Endothelial cell (in vitro differentiated cells): ENCODE results near the gene TMEM91. TPM values are rescaled to one million over a fixed set of nuclear protein-coding genes. Genes with fewer than 3 reads are reported as not detected.

Experiments used
- DNase-seq: peaks from one replicate; pipeline ENCODE4 v3.0.0; 2021; ENCODE audit warnings: low spot score
- H3K27ac Mint-ChIP-seq: one replicate; pipeline ENCODE4 v1.8.0; 2021; ENCODE audit warnings: mixed read lengths, inconsistent platforms; ENCODE audit not compliant: unreplicated experiment
- H3K27me3 Mint-ChIP-seq: one replicate; pipeline ENCODE4 v1.8.0; 2021; ENCODE audit warnings: mild to moderate bottlenecking, moderate library complexity, mixed read lengths, inconsistent platforms; ENCODE audit not compliant: unreplicated experiment
- H3K36me3 Mint-ChIP-seq: one replicate; pipeline ENCODE4 v1.8.0; 2021; ENCODE audit warnings: mild to moderate bottlenecking, low read depth, mixed read lengths, inconsistent platforms; ENCODE audit not compliant: unreplicated experiment
- H3K4me1 Mint-ChIP-seq: one replicate; pipeline ENCODE4 v1.8.0; 2021; ENCODE audit warnings: mild to moderate bottlenecking, mixed read lengths, inconsistent platforms; ENCODE audit not compliant: unreplicated experiment
- H3K4me3 Mint-ChIP-seq: one replicate; pipeline ENCODE4 v1.8.0; 2021; ENCODE audit warnings: mild to moderate bottlenecking, mixed read lengths, inconsistent platforms; ENCODE audit not compliant: unreplicated experiment
- H3K9me3 Mint-ChIP-seq: one replicate; pipeline ENCODE4 v1.8.0; 2021; ENCODE audit warnings: mixed read lengths, inconsistent platforms; ENCODE audit not compliant: unreplicated experiment
- long read RNA-seq: library from polyadenylated mRNA; unstranded; transcript quantifications from one replicate; pipeline ENCODE4 v2.0.0, GENCODE V29; 2020; ENCODE audit not compliant: unreplicated experiment
- total RNA-seq: library from RNA; stranded (reverse); fragmentation: NEBNext Ultra II Directional; extraction: Animal tissue kit (Norgen Biotek cat#: 25700); gene quantifications from one replicate; pipeline ENCODE4 v1.2.1, GENCODE V29; 2021; ENCODE audit not compliant: unreplicated experiment
- TF ChIP-seq, protein P1 (sequence below): fragments of 200-600 bp; sonication (generic); IDR thresholded peaks from one replicate; pipeline ENCODE4 v1.5.0; 2021; ENCODE audit warnings: antibody characterized with exemption; ENCODE audit not compliant: unreplicated experiment

TMEM91 gene
- total RNA-seq: 7.6 TPM
- long read RNA-seq, partial matches to known transcripts: 0 of 3 reads
- long read RNA-seq, other reads (novel, unspliced or antisense): 1 of 3 reads

DNA sequence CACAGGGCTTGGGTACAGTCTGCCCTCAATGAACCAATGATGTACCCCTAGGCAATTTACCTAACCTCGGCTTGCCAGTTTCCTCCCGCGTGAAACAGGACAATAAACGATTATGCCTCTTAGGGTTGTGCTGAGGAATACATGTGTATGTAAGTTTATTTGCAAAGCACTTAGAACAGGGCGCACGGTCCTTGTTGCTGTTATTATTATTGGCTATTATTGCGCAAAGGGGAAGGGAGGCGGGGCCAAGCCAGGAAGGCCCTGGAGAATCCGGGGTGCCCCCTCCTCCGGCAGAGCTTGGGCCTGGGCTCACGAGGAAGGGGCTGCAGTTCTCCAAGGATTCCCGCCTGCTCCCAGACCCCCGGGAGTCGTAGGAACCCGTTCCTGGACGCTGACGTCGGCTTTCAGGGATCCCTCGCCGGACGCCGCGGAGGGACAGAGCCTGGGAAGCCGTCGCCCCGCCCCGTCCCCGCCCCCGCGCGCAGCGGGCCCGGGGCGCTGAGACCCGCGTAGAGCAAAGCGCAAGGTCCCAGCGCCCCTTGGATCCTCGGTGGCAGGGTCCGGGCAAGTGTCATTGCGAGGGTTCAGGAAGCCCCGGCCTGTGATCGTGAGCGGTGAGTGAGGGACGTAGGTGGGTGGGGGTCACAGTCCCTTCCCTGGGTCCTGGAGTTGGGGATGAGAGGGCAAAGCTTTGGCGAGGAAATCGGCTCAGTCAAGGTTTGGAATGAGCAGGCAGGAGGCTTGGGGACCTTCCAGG lies at the start of gene TMEM91:
Gene TMEM91, plus strand, starts transcription at position 293 of the 757 bp plus-strand sequence. CDS start 1,777 bp downstream, outside the sequence.
- peaks cover 20% of the 10 kb centered on the region for H3K4me1 Mint-ChIP-seq
- H3K9me3 Mint-ChIP-seq: no peaks in the 10 kb centered on the region
- peak; percentile 55 for DNase-seq
- peak within 1 kb of the TSS; percentile 89 for H3K4me3 Mint-ChIP-seq
- H3K27me3 Mint-ChIP-seq: peaks cover 5% of the 10 kb centered on the region
- TF ChIP-seq, protein P1, sequence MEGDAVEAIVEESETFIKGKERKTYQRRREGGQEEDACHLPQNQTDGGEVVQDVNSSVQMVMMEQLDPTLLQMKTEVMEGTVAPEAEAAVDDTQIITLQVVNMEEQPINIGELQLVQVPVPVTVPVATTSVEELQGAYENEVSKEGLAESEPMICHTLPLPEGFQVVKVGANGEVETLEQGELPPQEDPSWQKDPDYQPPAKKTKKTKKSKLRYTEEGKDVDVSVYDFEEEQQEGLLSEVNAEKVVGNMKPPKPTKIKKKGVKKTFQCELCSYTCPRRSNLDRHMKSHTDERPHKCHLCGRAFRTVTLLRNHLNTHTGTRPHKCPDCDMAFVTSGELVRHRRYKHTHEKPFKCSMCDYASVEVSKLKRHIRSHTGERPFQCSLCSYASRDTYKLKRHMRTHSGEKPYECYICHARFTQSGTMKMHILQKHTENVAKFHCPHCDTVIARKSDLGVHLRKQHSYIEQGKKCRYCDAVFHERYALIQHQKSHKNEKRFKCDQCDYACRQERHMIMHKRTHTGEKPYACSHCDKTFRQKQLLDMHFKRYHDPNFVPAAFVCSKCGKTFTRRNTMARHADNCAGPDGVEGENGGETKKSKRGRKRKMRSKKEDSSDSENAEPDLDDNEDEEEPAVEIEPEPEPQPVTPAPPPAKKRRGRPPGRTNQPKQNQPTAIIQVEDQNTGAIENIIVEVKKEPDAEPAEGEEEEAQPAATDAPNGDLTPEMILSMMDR: no peak
- H3K27ac Mint-ChIP-seq: peak within 1 kb of the TSS; percentile 21
- H3K36me3 Mint-ChIP-seq: peaks cover 7% of the 10 kb centered on the region

GRCh38 chr19:41327076-41327575 lies 49.2 kb upstream of the TMEM91 start:
- TF ChIP-seq, protein P1: no peak
- no peaks in the 10 kb centered on the region for H3K9me3 Mint-ChIP-seq
- peak; percentile 58 for DNase-seq
- peaks cover 63% of the 10 kb centered on the region for H3K4me1 Mint-ChIP-seq
- H3K27me3 Mint-ChIP-seq: peaks cover 32% of the 10 kb centered on the region
- H3K27ac Mint-ChIP-seq: peak overlapping the region; percentile 96
- peak overlapping the region; percentile 84 for H3K4me3 Mint-ChIP-seq
- H3K36me3 Mint-ChIP-seq: peaks cover 45% of the 10 kb centered on the region

DNA sequence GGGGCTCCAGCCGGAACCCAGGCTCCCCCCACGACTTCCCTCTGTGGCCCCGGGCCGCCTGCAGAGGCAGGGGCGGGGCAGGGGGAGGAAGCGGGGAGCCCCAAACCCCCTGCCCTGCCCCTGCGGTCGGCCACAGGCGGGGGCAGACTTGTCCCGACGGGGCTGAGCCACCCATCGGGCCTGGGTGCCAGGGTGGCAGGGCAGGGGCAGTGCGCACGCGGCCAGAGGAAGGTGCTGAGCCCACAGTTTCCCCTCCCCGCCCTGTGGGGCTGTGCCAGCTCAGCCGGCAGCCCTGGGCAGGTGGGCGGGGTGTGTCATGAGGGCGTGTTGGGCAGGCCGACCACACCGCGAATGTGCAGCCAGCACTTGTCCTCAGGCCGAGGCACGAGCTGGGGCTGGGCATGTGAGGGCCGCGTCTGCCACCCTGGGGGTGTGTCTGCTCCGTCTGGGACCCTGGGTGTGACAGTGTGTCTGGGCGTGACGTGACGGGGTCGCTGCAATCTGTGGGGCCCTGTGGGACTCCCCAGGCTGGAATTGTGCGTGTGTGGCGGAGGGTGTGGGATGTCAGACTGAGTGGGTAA lies 48.7 kb upstream of the TMEM91 start:
- H3K4me1 Mint-ChIP-seq: peaks cover 67% of the 10 kb centered on the region
- DNase-seq: no peak
- no peaks in the 10 kb centered on the region for H3K9me3 Mint-ChIP-seq
- H3K4me3 Mint-ChIP-seq: peak overlapping the region; percentile 79
- TF ChIP-seq, protein P1: no peak
- peak overlapping the region; percentile 80 for H3K27ac Mint-ChIP-seq
- peaks cover 46% of the 10 kb centered on the region for H3K36me3 Mint-ChIP-seq
- H3K27me3 Mint-ChIP-seq: peaks cover 31% of the 10 kb centered on the region

- no peak for DNase-seq
- H3K4me3 Mint-ChIP-seq: peak overlapping the region; percentile 79
- H3K27me3 Mint-ChIP-seq: peaks cover 28% of the 10 kb centered on the region
- peak overlapping the region; percentile 80 for H3K27ac Mint-ChIP-seq
- TF ChIP-seq, protein P1: no peak
- H3K9me3 Mint-ChIP-seq: no peaks in the 10 kb centered on the region
- H3K36me3 Mint-ChIP-seq: peaks cover 49% of the 10 kb centered on the region
- peaks cover 63% of the 10 kb centered on the region for H3K4me1 Mint-ChIP-seq
These were observed 48.0 kb upstream of the TMEM91 start for GRCh38 chr19:41328157-41328841.
